Hippocampal formation (tissue), 2 donors: ENCODE results near the gene CDK5RAP3.
"Not testable (repeated sequence)": the region's sequence is repeated elsewhere in the genome, so short reads cannot be mapped to it uniquely, and the experiment has no call there.

Source experiments
- DNase-seq, 2 donors: peaks; one replicate each; lab custom pipeline; 2025; lab: John Stamatoyannopoulos, UW

The CDK5RAP3 gene

GRCh38 chr17:47970725-47971499 is at the start of gene CDK5RAP3:
CDK5RAP3 (plus strand) TSS chr17:47971113; CDS start chr17:47971147, 34 bp downstream.
- DNase-seq = peak; percentile 99 to 100

GRCh38 chr17:47924785-47925677 is 45.9 kb upstream of the CDK5RAP3 start:
- no peak for DNase-seq

- no peak for DNase-seq
Observed at GRCh38 chr17:47925678-47925988, 45.3 kb upstream of the CDK5RAP3 start.

GRCh38 chr17:47927821-47928400 is 43.0 kb upstream of the CDK5RAP3 start:
- no peak for DNase-seq

- DNase-seq = no peak
Observed at GRCh38 chr17:47928415-47928814, 42.5 kb upstream of the CDK5RAP3 start.

GRCh38 chr17:47929218-47930000 is 41.5 kb upstream of the CDK5RAP3 start:
- DNase-seq = no peak

GRCh38 chr17:47931848-47932247 is 39.1 kb upstream of the CDK5RAP3 start:
- no peak for DNase-seq

GRCh38 chr17:47934856-47935255 is 36.1 kb upstream of the CDK5RAP3 start:
- DNase-seq = no peak

GRCh38 chr17:47935468-47935867 is 35.4 kb upstream of the CDK5RAP3 start:
- not testable (repeated sequence) for DNase-seq

- DNase-seq = no peak
Observed at GRCh38 chr17:47935961-47936360, 35.0 kb upstream of the CDK5RAP3 start.

GRCh38 chr17:47937941-47938340 is 33.0 kb upstream of the CDK5RAP3 start:
- no peak for DNase-seq

- DNase-seq = peak; percentile 93 to 99
Observed at GRCh38 chr17:47941246-47942095, 29.4 kb upstream of the CDK5RAP3 start, which contains the start of gene PNPO. PNPO (plus strand) TSS chr17:47941571; CDS start chr17:47941676, 105 bp downstream.

- DNase-seq = no peak
Observed at GRCh38 chr17:47942096-47942510, 28.8 kb upstream of the CDK5RAP3 start.

- DNase-seq = no peak
Observed at GRCh38 chr17:47942568-47942967, 28.3 kb upstream of the CDK5RAP3 start.

GRCh38 chr17:47945080-47945479 is 25.8 kb upstream of the CDK5RAP3 start:
- peak in 1 of 2 donors; percentile 21 for DNase-seq

- DNase-seq = no peak
Observed at GRCh38 chr17:47945529-47946508, 25.1 kb upstream of the CDK5RAP3 start.

GRCh38 chr17:47946516-47946915 is 24.4 kb upstream of the CDK5RAP3 start:
- DNase-seq = no peak

GRCh38 chr17:47946929-47947397 is 23.9 kb upstream of the CDK5RAP3 start:
- peak; percentile 8 to 29 for DNase-seq

GRCh38 chr17:47948706-47949196 is 22.2 kb upstream of the CDK5RAP3 start:
- DNase-seq = no peak
